Upper lobe of left lung (tissue), 6 donors: ENCODE results near the gene KLF16. TPM values are rescaled to one million over a fixed set of nuclear protein-coding genes. Genes with fewer than 3 reads are reported as not detected.

Experiments
- ATAC-seq, 2 donors: fragments of 200-7000 bp; cut with Tn5 transposase; one replicate each; pipeline ENCODE4 v1.9.1; 2022; ENCODE audit warnings: mild to moderate bottlenecking in 2 of 2, moderate library complexity in 2 of 2; ENCODE audit not compliant: low FRiP score in 2 of 2
- DNase-seq, 2 donors: peaks; one replicate each; pipeline ENCODE4 v3.0.0-alpha.2; 2019 to 2020
- H3K27ac ChIP-seq, 4 donors: fragments of 200-600 bp; sonication (generic); one replicate each; pipeline ENCODE4 v1.5.1; 2016 to 2019
- H3K27me3 ChIP-seq, 4 donors: fragments of 200-600 bp; sonication (generic); one replicate each; pipeline ENCODE4 v1.5.1; 2017 to 2019
- H3K36me3 ChIP-seq, 4 donors: fragments of 200-600 bp; sonication (generic); one replicate each; pipeline ENCODE4 v1.5.1; 2016 to 2019
- H3K4me1 ChIP-seq, 4 donors: fragments of 200-600 bp; sonication (generic); one replicate each; pipeline ENCODE4 v1.5.1; 2018 to 2019
- H3K4me3 ChIP-seq, 4 donors: fragments of 200-600 bp; sonication (generic); one replicate each; pipeline ENCODE4 v1.5.1; 2017 to 2019; ENCODE audit warnings: mild to moderate bottlenecking in 2 of 4, moderate library complexity in 1 of 4
- H3K9me3 ChIP-seq, 4 donors: fragments of 200-600 bp; sonication (generic); one replicate each; pipeline ENCODE4 v1.5.1; 2018 to 2019
- CTCF ChIP-seq, 6 experiments: fragments of 450-650 bp in 4 of 6; fragments of 200-600 bp in 2 of 6; sonication (generic) in 2 of 6; IDR thresholded peaks; one replicate each; pipeline ENCODE4 v1.5.1; 2016 to 2019; ENCODE audit warnings: antibody characterized with exemption in 6 of 6
- EP300 ChIP-seq, 4 donors: sonication (generic); formaldehyde crosslinking; IDR thresholded peaks; one replicate each; pipeline ENCODE4 v1.5.1; 2017; ENCODE audit warnings: antibody characterized with exemption in 4 of 4, control low read depth in 2 of 4
- POLR2A ChIP-seq, 4 donors: fragments of 450-650 bp; IDR thresholded peaks; one replicate each; pipeline ENCODE4 v1.5.1; 2016 to 2017; ENCODE audit warnings: antibody characterized with exemption in 4 of 4, mild to moderate bottlenecking in 2 of 4
- POLR2AphosphoS5 ChIP-seq, 2 donors: sonication (generic); formaldehyde crosslinking; IDR thresholded peaks; one replicate each; pipeline ENCODE4 v1.5.1; 2017; ENCODE audit warnings: antibody characterized with exemption in 2 of 2
- WGBS, 2 donors: methylation state at CpG; one replicate each; pipeline ENCODE4 v1.1.5; 2017 to 2018; 5-methylcytosine and 5-hydroxymethylcytosine counted together
- total RNA-seq, 6 donors: library from RNA; depleted of rRNA in 4 of 6; stranded (reverse); fragments of >200 nt in 4 of 6; gene quantifications; one replicate each; pipeline versions ENCODE4 v1.1.0 to v1.2.1, GENCODE V29; 2016 to 2021
- donor health status: DM: no; HTN: no; CAD: no; lungs with moderate emphysema.
- donor health status: DM: no; HTN: yes; CAD: no; lungs with severe emphysema.

Gene KLF16
- total RNA-seq, 6 donors from 2014 or later, result 6.9 to 39.9 (median 16.4) TPM

- TF ChIP-seq EP300 (IDR thresholded peaks at IDR 0.05) (no peak), POLR2AphosphoS5 (IDR thresholded peaks at IDR 0.05) (no peak), CTCF (IDR thresholded peaks at IDR 0.05) (no peak), POLR2A (IDR thresholded peaks at IDR 0.05) (no peak)
- Histone ChIP-seq H3K4me1 (peaks cover 58 to 70% (median 61%) of the 10 kb centered on the region in 4 donors), H3K9me3 (no peaks in the 10 kb centered on the region), H3K27ac (peak overlapping the region; percentile 98 to 99 (median 98)), H3K4me3 (no peak overlapping the region), H3K27me3 (no peaks in the 10 kb centered on the region), H3K36me3 (peaks cover 0 to 12% (median under 1%) of the 10 kb centered on the region in 4 donors)
- no peak for ATAC-seq
- DNase-seq, result no peak
- WGBS, 2 donors, result 59 to 70% methylated on average over 5 of the region's 5 CpGs
These were observed 14.3 kb downstream of the KLF16 start for GRCh38 chr19:1849132-1849474.

GRCh38 chr19:1848399-1849131 lies 14.8 kb downstream of the KLF16 start, which contains the start of gene REXO1:
Gene REXO1, minus strand, starts transcription at chr19:1848483. Its CDS starts 125 bp downstream, at chr19:1848358.
- Histone ChIP-seq H3K27me3 (no peaks in the 10 kb centered on the region), H3K4me1 (peaks cover 57 to 70% (median 61%) of the 10 kb centered on the region in 4 donors), H3K36me3 (peaks cover 0 to 13% (median 0%) of the 10 kb centered on the region in 4 donors), H3K9me3 (no peaks in the 10 kb centered on the region), H3K27ac (peak within 1 kb of the TSS; percentile 98 to 99 (median 98)), H3K4me3 (peak within 1 kb of the TSS; percentile 92 to 100 (median 98))
- TF ChIP-seq EP300 (IDR thresholded peaks at IDR 0.05) (no peak), POLR2AphosphoS5 (IDR thresholded peaks at IDR 0.05) (peak; percentile 40 to 72), POLR2A (IDR thresholded peaks at IDR 0.05) (peak in 3 of 4 donors; percentile 30 to 66 (median 65)), CTCF (IDR thresholded peaks at IDR 0.05) (peak; percentile 83 to 97 (median 93))
- 3 to 13% methylated on average over 9 to 34 of the region's 60 CpGs for WGBS, 2 donors
- DNase-seq (peak; percentile 96 to 98), ATAC-seq (peak; percentile 90 to 91)

- peak in 1 of 2 donors; percentile 40 for ATAC-seq
- DNase-seq, result peak; percentile 51 to 90
- H3K4me1 ChIP-seq, result peaks cover 57 to 70% (median 59%) of the 10 kb centered on the region in 4 donors
These were observed 15.5 kb downstream of the KLF16 start for GRCh38 chr19:1847684-1848398.

GRCh38 chr19:1847348-1847683 lies 16.1 kb downstream of the KLF16 start:
- TF ChIP-seq EP300 (IDR thresholded peaks at IDR 0.05) (no peak), POLR2A (IDR thresholded peaks at IDR 0.05) (no peak), CTCF (IDR thresholded peaks at IDR 0.05) (no peak), POLR2AphosphoS5 (IDR thresholded peaks at IDR 0.05) (no peak)
- peak overlapping the region; percentile 98 to 99 (median 98) for H3K27ac ChIP-seq
- WGBS, 2 donors, result 8% methylated on average over 10 to 12 of the region's 12 CpGs
- peak overlapping the region; percentile 92 to 100 (median 98) for H3K4me3 ChIP-seq
- no peaks in the 10 kb centered on the region for H3K27me3 ChIP-seq
- no peak for ATAC-seq
- H3K36me3 ChIP-seq, result peaks cover 0 to 13% (median 0%) of the 10 kb centered on the region in 4 donors
- peaks cover 53 to 70% (median 58%) of the 10 kb centered on the region in 4 donors for H3K4me1 ChIP-seq
- H3K9me3 ChIP-seq, result no peaks in the 10 kb centered on the region
- no peak for DNase-seq

More at GRCh38 chr19:1847684-1848398, 15.5 kb downstream of the KLF16 start:
- H3K27ac ChIP-seq, result peak overlapping the region; percentile 98 to 99 (median 98)
- peak overlapping the region; percentile 92 to 100 (median 98) for H3K4me3 ChIP-seq
- H3K27me3 ChIP-seq, result no peaks in the 10 kb centered on the region
- peak in 2 of 4 donors; percentile 3 to 36 for TF ChIP-seq EP300 (IDR thresholded peaks at IDR 0.05)
- no peak for TF ChIP-seq CTCF (IDR thresholded peaks at IDR 0.05)
- TF ChIP-seq POLR2AphosphoS5 (IDR thresholded peaks at IDR 0.05), result peak in 1 of 2 donors; percentile 45
- peaks cover 0 to 13% (median 0%) of the 10 kb centered on the region in 4 donors for H3K36me3 ChIP-seq
- no peaks in the 10 kb centered on the region for H3K9me3 ChIP-seq
- WGBS, 2 donors, result 0% methylated on average over 52 of the region's 72 CpGs; no CpG with 5 or more reads in 1 of the 2 donors
